K562 (cell line): ENCODE data around the gene DRC1. TPM values are rescaled to one million over a fixed set of nuclear protein-coding genes. Genes with fewer than 3 reads are reported as not detected.

Experiments used
- FOXO4 ChIP-seq: fragments of 450-650 bp; formaldehyde crosslinking; IDR thresholded peaks from 2 replicates; pipeline ENCODE4 v1.4.0; 2020; ENCODE audit warnings: mild to moderate bottlenecking, moderate library complexity
- GATAD2B ChIP-seq: fragments of 450-650 bp; IDR thresholded peaks from 2 replicates; pipeline ENCODE4 v1.6.1; 2017; ENCODE audit warnings: mild to moderate bottlenecking, borderline replicate concordance
- GMEB1 ChIP-seq: fragments of 250-450 bp; sonication (Bioruptor Pico); IDR thresholded peaks from 2 replicates; pipeline ENCODE4 v1.4.0; 2020; ENCODE audit warnings: mild to moderate bottlenecking
- KDM2B ChIP-seq: fragments of 250-450 bp; sonication (Bioruptor Pico); IDR thresholded peaks from 2 replicates; pipeline ENCODE4 v1.8.0; 2021; ENCODE audit warnings: mild to moderate bottlenecking, moderate library complexity
- KLF1 ChIP-seq: fragments of 450-650 bp; IDR thresholded peaks from 2 replicates; pipeline ENCODE4 v1.6.1; 2016; ENCODE audit warnings: missing genetic modification characterization, missing compliant biosample characterization
- MAZ ChIP-seq, 2 experiments: fragments of 450-650 bp in 1 of 2; sonication (generic) in 1 of 2; formaldehyde crosslinking; IDR thresholded peaks in 1 of 2; conservative IDR thresholded peaks in 1 of 2; 2 replicates each; pipeline versions ENCODE4 v1.4.0 to v1.5.0; 2020; ENCODE audit warnings: mild to moderate bottlenecking in 1 of 2, missing genetic modification reagents in 1 of 2
- MITF ChIP-seq: IDR thresholded peaks from 2 replicates; pipeline ENCODE4 v1.6.1; 2014; ENCODE audit warnings: antibody characterized with exemption
- NCOA6 ChIP-seq: fragments of 450-650 bp; IDR thresholded peaks from 2 replicates; pipeline ENCODE4 v1.6.1; 2017; ENCODE audit warnings: mild to moderate bottlenecking
- ZBTB2 ChIP-seq: fragments of 450-650 bp; IDR thresholded peaks from 2 replicates; pipeline ENCODE4 v1.6.1; 2016; ENCODE audit warnings: antibody characterized with exemption
- ZHX1 ChIP-seq: fragments of 150-350 bp; conservative IDR thresholded peaks from 2 replicates; pipeline ENCODE4 v1.6.1; 2014; ENCODE audit warnings: low read length
- ZNF311 ChIP-seq: fragments of 250-450 bp; sonication (Bioruptor Pico); IDR thresholded peaks from 2 replicates; pipeline ENCODE4 v1.4.0; 2020; ENCODE audit warnings: mild to moderate bottlenecking, moderate library complexity
- ZNF449 ChIP-seq: fragments of 250-450 bp; sonication (Bioruptor Pico); IDR thresholded peaks from 2 replicates; pipeline ENCODE4 v1.8.0; 2022; ENCODE audit warnings: moderate library complexity, mild to moderate bottlenecking, inconsistent platforms
- ZNF740 ChIP-seq, 3 experiments: fragments of 200-800 bp in 1 of 3; sonication (Bioruptor generic) in 1 of 3; sonication (generic) in 1 of 3; formaldehyde crosslinking in 1 of 3; IDR thresholded peaks; 2 replicates each; pipeline versions ENCODE4 v1.6.1 to v1.8.0; 2016 to 2022; ENCODE audit warnings: mild to moderate bottlenecking in 2 of 3, missing compliant biosample characterization in 2 of 3, missing genetic modification characterization in 2 of 3, missing genetic modification reagents in 1 of 3
- polyA plus RNA-seq, 8 experiments: library from polyadenylated mRNA; depleted of rRNA in 4 of 8; stranded (reverse) in 5 of 8; unstranded in 3 of 8; fragments of >200 nt; fragmentation: Nextera tagmentation in 2 of 8; fragmentation: Illumina TruSeq in 1 of 8; extraction: Ambion mirVana in 2 of 8; extraction: Trizol in 1 of 8; gene quantifications; 2 replicates each; pipeline versions ENCODE4 v1.2.1 to v1.2.3, GENCODE V29; 2011 to 2014; ENCODE audit warnings: inconsistent platforms in 1 of 8, missing spikeins in 1 of 8
- total RNA-seq, 7 experiments: library from RNA; depleted of rRNA in 6 of 7; stranded (reverse); fragments of >200 nt in 6 of 7; fragmentation: Illumina TruSeq in 2 of 7; extraction: Trizol in 2 of 7; gene quantifications; 2 replicates each; pipeline versions ENCODE4 v1.2.1 to v1.2.3, GENCODE V29; 2011 to 2021; ENCODE audit warnings: low replicate concordance in 1 of 7

Gene DRC1
- total and polyA plus RNA-seq, 9 of the 15 experiments (the other 6 are each of a cell fraction or from before 2014, with no cell fraction given), result 0.07 to 0.10 TPM; not detected in 7

- no peak for TF ChIP-seq MITF
- TF ChIP-seq ZHX1, result no peak
- no peak for TF ChIP-seq ZNF740 (CRISPR knock-in tag; IDR thresholded peaks at IDR 0.05)
- no peak for TF ChIP-seq ZNF740 (tag; IDR thresholded peaks at IDR 0.05)
- TF ChIP-seq ZNF449 (CRISPR knock-in tag), result no peak
- TF ChIP-seq NCOA6, result no peak
- TF ChIP-seq FOXO4 (CRISPR knock-in tag), result no peak
- TF ChIP-seq KLF1 (tag), result peak; percentile 55; the same call in 1 of the 2 replicates
- no peak for TF ChIP-seq ZNF311 (CRISPR knock-in tag)
- TF ChIP-seq KDM2B (CRISPR knock-in tag), result no peak
- peak in 1 of 2 experiments; percentile 31; a peak in 1 of 4 replicates for TF ChIP-seq MAZ (CRISPR knock-in tag; conservative IDR thresholded peaks at IDR 0.05 in 1 of 2, IDR thresholded peaks at IDR 0.05 in 1 of 2)
- no peak for TF ChIP-seq GMEB1
- peak; percentile 87 for TF ChIP-seq ZBTB2
- peak; percentile 35 for TF ChIP-seq GATAD2B
Observed at GRCh38 chr2:26355038-26355995, 46.4 kb upstream of the DRC1 start (continued).
